Fibroblast of villous mesenchyme (primary cell): ENCODE data around the gene PARL. TPM values are rescaled to one million over a fixed set of nuclear protein-coding genes. Genes with fewer than 3 reads are reported as not detected.
"Not testable (repeated sequence)": the region's sequence is repeated elsewhere in the genome, so short reads cannot be mapped to it uniquely, and the experiment has no call there.

ENCODE experiments used
- DNase-seq: peaks from one replicate; pipeline ENCODE4 v3.0.0-alpha.2; 2010; ENCODE audit warnings: low read depth
- H3K4me3 ChIP-seq: 2 replicates; pipeline ENCODE4 v1.5.1; 2011; ENCODE audit warnings: low read depth, mild to moderate bottlenecking, low read length
- CTCF ChIP-seq: IDR thresholded peaks from 2 replicates; pipeline ENCODE4 v1.5.1; 2012; ENCODE audit warnings: low read depth, mild to moderate bottlenecking, low read length; ENCODE audit not compliant: insufficient read depth
- small RNA-seq: library from RNA; depleted of rRNA; stranded (forward); fragments of <200 nt; gene quantifications from one replicate; pipeline ENCODE3, GENCODE V24; 2012
- total RNA-seq: library from RNA; depleted of rRNA; stranded (reverse); fragments of >200 nt; gene quantifications from 2 replicates; pipeline ENCODE4 v1.2.3, GENCODE V29; 2012

The PARL gene
- total RNA-seq, 1 donor: 31.5 TPM

- DNase-seq: no peak
- no peak for TF ChIP-seq CTCF
- no peak overlapping the region for H3K4me3 ChIP-seq
Observed at GRCh38 chr3:183790700-183791099, 94.0 kb downstream of the PARL start.

GRCh38 chr3:183789826-183790225 lies 94.9 kb downstream of the PARL start:
- no peak for TF ChIP-seq CTCF
- DNase-seq: no peak
- no peak overlapping the region for H3K4me3 ChIP-seq

- DNase-seq: peak; percentile 34
- H3K4me3 ChIP-seq: not testable (repeated sequence)
Observed at GRCh38 chr3:183784503-183784902, 100.2 kb downstream of the PARL start.

GRCh38 chr3:183782576-183783276 lies 102.0 kb downstream of the PARL start:
- no peak for DNase-seq
- TF ChIP-seq CTCF: no peak
- H3K4me3 ChIP-seq: no peak overlapping the region

- no peak overlapping the region for H3K4me3 ChIP-seq
- TF ChIP-seq CTCF: no peak
- no peak for DNase-seq
Observed at GRCh38 chr3:183781246-183781645, 103.4 kb downstream of the PARL start.

GRCh38 chr3:183779896-183780465 lies 104.7 kb downstream of the PARL start:
- no peak for TF ChIP-seq CTCF
- DNase-seq: peak; percentile 31
- H3K4me3 ChIP-seq: no peak overlapping the region

Small RNA genes within 50 kb of the gene (small RNA-seq; reads per million reads assigned to genes)
- not detected for gene MIR4448

Other genes starting within 250 kb of the PARL start
- 39.9 and 47.9 TPM in 2 replicates for gene KLHL24, start 249.3 kb downstream of the PARL start, total RNA-seq
- 29.6 and 57.0 TPM in 2 replicates for gene YEATS2, start 187.1 kb downstream of the PARL start, total RNA-seq
- gene MAP6D1, start 59.3 kb downstream of the PARL start, total RNA-seq: 2.9 and 3.5 TPM in 2 replicates
- gene ABCC5, start 133.0 kb upstream of the PARL start, total RNA-seq: 13.2 and 23.3 TPM in 2 replicates
- not detected in 2 replicates for gene HTR3D, start 146.9 kb upstream of the PARL start, total RNA-seq
- gene HTR3C, start 168.2 kb upstream of the PARL start, total RNA-seq: not detected in 2 replicates
- gene HTR3E, start 212.2 kb upstream of the PARL start, total RNA-seq: not detected in 2 replicates